ENCODE data around the gene ZNF655. TPM values are rescaled to one million over a fixed set of nuclear protein-coding genes. Genes with fewer than 3 reads are reported as not detected.

The ZNF655 gene
- total RNA-seq, 1 donor from 2014 or later: 31.3 TPM

GRCh38 chr7:99601656-99602310 is 43.3 kb downstream of the ZNF655 start:
- no peaks in the 10 kb centered on the region for H3K36me3 ChIP-seq (ENCODE audit: control insufficient read depth in 3 of 3, insufficient read depth in 3 of 3, low read length in 3 of 3)
- H3K27ac ChIP-seq (ENCODE audit: low read depth, low read length): no peak overlapping the region
- no peaks in the 10 kb centered on the region for H3K27me3 ChIP-seq (ENCODE audit: control insufficient read depth in 3 of 3, insufficient read depth in 3 of 3, low read length in 3 of 3)
- H3K4me3 ChIP-seq (ENCODE audit: low read length in 3 of 3): no peak overlapping the region
- no peak overlapping the region for H3K9ac ChIP-seq (ENCODE audit: low read depth in 1 of 3, low read length in 3 of 3)
- H3K9me3 ChIP-seq (ENCODE audit: control insufficient read depth in 3 of 3, low read length in 3 of 3): no peaks in the 10 kb centered on the region
- H3K4me1 ChIP-seq (ENCODE audit: control insufficient read depth in 3 of 3, insufficient read depth in 3 of 3, low read length in 3 of 3): no peaks in the 10 kb centered on the region

DNA sequence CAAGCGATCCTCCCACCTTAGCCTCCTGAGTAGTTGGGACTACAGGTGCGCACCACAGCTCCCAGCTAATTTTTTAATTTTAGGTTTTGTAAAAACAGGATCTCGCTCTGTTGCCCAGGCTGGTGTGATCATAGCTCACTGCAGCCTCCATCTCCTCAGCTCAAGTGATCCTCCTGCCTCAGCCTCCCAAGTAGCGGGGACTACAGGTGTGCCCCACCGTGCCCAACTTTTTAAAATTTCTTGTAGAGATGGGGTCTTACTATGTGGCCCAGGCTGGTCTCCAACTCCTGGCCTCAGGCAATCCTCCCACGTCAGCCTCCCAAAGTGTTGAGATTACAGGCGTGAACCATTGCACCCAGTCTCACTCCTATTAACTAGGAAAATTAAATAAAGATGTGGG is 47.1 kb downstream of the ZNF655 start:
- H3K4me1 ChIP-seq (ENCODE audit: control insufficient read depth in 3 of 3, insufficient read depth in 3 of 3, low read length in 3 of 3): no peaks in the 10 kb centered on the region
- H3K27ac ChIP-seq (ENCODE audit: low read depth, low read length): no peak overlapping the region
- no peak overlapping the region for H3K9ac ChIP-seq (ENCODE audit: low read depth in 1 of 3, low read length in 3 of 3)
- H3K27me3 ChIP-seq (ENCODE audit: control insufficient read depth in 3 of 3, insufficient read depth in 3 of 3, low read length in 3 of 3): no peaks in the 10 kb centered on the region
- H3K4me3 ChIP-seq (ENCODE audit: low read length in 3 of 3): no peak overlapping the region
- no peaks in the 10 kb centered on the region for H3K36me3 ChIP-seq (ENCODE audit: control insufficient read depth in 3 of 3, insufficient read depth in 3 of 3, low read length in 3 of 3)
- no peaks in the 10 kb centered on the region for H3K9me3 ChIP-seq (ENCODE audit: control insufficient read depth in 3 of 3, low read length in 3 of 3)

DNA sequence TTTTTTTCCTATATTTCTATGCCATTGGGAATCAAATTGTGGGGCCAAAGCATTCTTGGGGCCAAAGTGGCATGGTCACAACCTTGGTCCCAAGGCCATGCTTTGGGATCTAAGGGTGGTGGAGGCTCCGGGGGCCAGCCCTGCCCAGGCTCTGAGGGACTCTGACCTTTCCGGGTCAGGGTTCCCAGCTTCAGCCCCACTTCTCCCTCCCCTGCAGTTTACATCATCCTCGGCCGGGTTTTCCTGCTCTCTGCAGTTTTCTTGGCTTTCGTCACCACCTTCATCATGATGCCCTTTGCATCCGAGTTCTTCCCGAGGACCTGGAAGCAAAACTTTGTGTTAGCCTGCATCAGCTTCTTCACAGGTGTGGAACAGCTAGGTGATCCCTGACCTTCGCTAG is 48.1 kb downstream of the ZNF655 start:
- H3K9me3 ChIP-seq (ENCODE audit: control insufficient read depth in 3 of 3, low read length in 3 of 3): no peaks in the 10 kb centered on the region
- H3K9ac ChIP-seq (ENCODE audit: low read depth in 1 of 3, low read length in 3 of 3): no peak overlapping the region
- no peaks in the 10 kb centered on the region for H3K36me3 ChIP-seq (ENCODE audit: control insufficient read depth in 3 of 3, insufficient read depth in 3 of 3, low read length in 3 of 3)
- no peaks in the 10 kb centered on the region for H3K27me3 ChIP-seq (ENCODE audit: control insufficient read depth in 3 of 3, insufficient read depth in 3 of 3, low read length in 3 of 3)
- H3K27ac ChIP-seq (ENCODE audit: low read depth, low read length): no peak overlapping the region
- H3K4me1 ChIP-seq (ENCODE audit: control insufficient read depth in 3 of 3, insufficient read depth in 3 of 3, low read length in 3 of 3): no peaks in the 10 kb centered on the region
- H3K4me3 ChIP-seq (ENCODE audit: low read length in 3 of 3): no peak overlapping the region

- H3K27me3 ChIP-seq (ENCODE audit: control insufficient read depth in 3 of 3, insufficient read depth in 3 of 3, low read length in 3 of 3): no peaks in the 10 kb centered on the region
- no peaks in the 10 kb centered on the region for H3K4me1 ChIP-seq (ENCODE audit: control insufficient read depth in 3 of 3, insufficient read depth in 3 of 3, low read length in 3 of 3)
- no peak overlapping the region for H3K4me3 ChIP-seq (ENCODE audit: low read length in 3 of 3)
- no peak overlapping the region for H3K27ac ChIP-seq (ENCODE audit: low read depth, low read length)
- H3K9ac ChIP-seq (ENCODE audit: low read depth in 1 of 3, low read length in 3 of 3): no peak overlapping the region
- no peaks in the 10 kb centered on the region for H3K9me3 ChIP-seq (ENCODE audit: control insufficient read depth in 3 of 3, low read length in 3 of 3)
- no peaks in the 10 kb centered on the region for H3K36me3 ChIP-seq (ENCODE audit: control insufficient read depth in 3 of 3, insufficient read depth in 3 of 3, low read length in 3 of 3)
Observed at GRCh38 chr7:99607548-99607947, 49.1 kb downstream of the ZNF655 start.

- H3K4me1 ChIP-seq (ENCODE audit: control insufficient read depth in 3 of 3, insufficient read depth in 3 of 3, low read length in 3 of 3): peaks cover 9 to 16% (median 11%) of the 10 kb centered on the region in 3 donors
- H3K27me3 ChIP-seq (ENCODE audit: control insufficient read depth in 3 of 3, insufficient read depth in 3 of 3, low read length in 3 of 3): no peaks in the 10 kb centered on the region
- H3K9ac ChIP-seq (ENCODE audit: low read depth in 1 of 3, low read length in 3 of 3): no peak overlapping the region
- H3K9me3 ChIP-seq (ENCODE audit: control insufficient read depth in 3 of 3, low read length in 3 of 3): no peaks in the 10 kb centered on the region
- no peak overlapping the region for H3K4me3 ChIP-seq (ENCODE audit: low read length in 3 of 3)
- no peak overlapping the region for H3K27ac ChIP-seq (ENCODE audit: low read depth, low read length)
- peaks cover 6 to 12% (median 10%) of the 10 kb centered on the region in 3 donors for H3K36me3 ChIP-seq (ENCODE audit: control insufficient read depth in 3 of 3, insufficient read depth in 3 of 3, low read length in 3 of 3)
Observed at GRCh38 chr7:99614495-99614894, 56.1 kb downstream of the ZNF655 start.

GRCh38 chr7:99615989-99616358 is 57.5 kb downstream of the ZNF655 start:
- peaks cover 19 to 26% (median 25%) of the 10 kb centered on the region in 3 donors for H3K36me3 ChIP-seq (ENCODE audit: control insufficient read depth in 3 of 3, insufficient read depth in 3 of 3, low read length in 3 of 3)
- H3K9ac ChIP-seq (ENCODE audit: low read depth in 1 of 3, low read length in 3 of 3): peak overlapping the region in 2 of 3 donors; percentile 91 to 98
- H3K27me3 ChIP-seq (ENCODE audit: control insufficient read depth in 3 of 3, insufficient read depth in 3 of 3, low read length in 3 of 3): no peaks in the 10 kb centered on the region
- no peaks in the 10 kb centered on the region for H3K9me3 ChIP-seq (ENCODE audit: control insufficient read depth in 3 of 3, low read length in 3 of 3)
- peak overlapping the region; percentile 80 for H3K27ac ChIP-seq (ENCODE audit: low read depth, low read length)
- peak overlapping the region; percentile 100 for H3K4me3 ChIP-seq (ENCODE audit: low read length in 3 of 3)
- H3K4me1 ChIP-seq (ENCODE audit: control insufficient read depth in 3 of 3, insufficient read depth in 3 of 3, low read length in 3 of 3): peaks cover 9 to 16% (median 11%) of the 10 kb centered on the region in 3 donors

- H3K27me3 ChIP-seq (ENCODE audit: control insufficient read depth in 3 of 3, insufficient read depth in 3 of 3, low read length in 3 of 3): no peaks in the 10 kb centered on the region
- H3K9me3 ChIP-seq (ENCODE audit: control insufficient read depth in 3 of 3, low read length in 3 of 3): no peaks in the 10 kb centered on the region
- peaks cover 24 to 32% (median 31%) of the 10 kb centered on the region in 3 donors for H3K36me3 ChIP-seq (ENCODE audit: control insufficient read depth in 3 of 3, insufficient read depth in 3 of 3, low read length in 3 of 3)
- peaks cover 9 to 16% (median 11%) of the 10 kb centered on the region in 3 donors for H3K4me1 ChIP-seq (ENCODE audit: control insufficient read depth in 3 of 3, insufficient read depth in 3 of 3, low read length in 3 of 3)
- peak within 1 kb of the TSS; percentile 80 for H3K27ac ChIP-seq (ENCODE audit: low read depth, low read length)
- H3K4me3 ChIP-seq (ENCODE audit: low read length in 3 of 3): peak within 1 kb of the TSS; percentile 100
- peak within 1 kb of the TSS; percentile 91 to 99 (median 98) for H3K9ac ChIP-seq (ENCODE audit: low read depth in 1 of 3, low read length in 3 of 3)
Observed at GRCh38 chr7:99616359-99617191, 58.1 kb downstream of the ZNF655 start, which contains the start of gene ZSCAN25. Gene ZSCAN25, plus strand, starts transcription at chr7:99616946. Its CDS starts 2,661 bp downstream, at chr7:99619607.

DNA sequence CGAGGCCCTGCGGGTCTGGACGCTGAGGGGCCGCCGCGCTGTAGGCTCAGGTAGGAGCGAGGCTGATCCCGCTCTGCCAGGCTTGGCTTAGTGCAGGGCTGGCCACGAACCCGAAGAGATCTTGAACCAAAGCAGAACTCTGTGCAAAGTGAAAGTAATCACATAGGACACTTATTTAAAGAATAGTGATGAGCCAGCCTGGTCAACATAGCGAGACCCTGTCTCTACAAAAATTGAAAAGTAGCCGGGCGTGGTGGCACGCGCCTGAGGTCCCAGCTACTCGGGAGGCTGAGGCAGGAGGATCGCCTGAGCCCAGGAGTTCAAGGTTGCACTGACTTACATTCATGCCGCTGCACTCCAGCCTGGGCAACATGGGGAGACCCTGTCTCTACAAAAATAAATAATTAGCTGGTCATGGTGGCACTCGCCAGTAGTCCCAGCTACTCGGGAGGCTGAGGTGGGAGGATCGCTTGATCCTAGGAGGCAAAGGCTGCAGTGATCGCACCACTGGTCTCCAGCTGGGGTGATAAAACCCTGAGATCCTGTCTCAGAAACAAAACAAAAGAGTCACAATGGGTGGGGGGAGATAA is 58.8 kb downstream of the ZNF655 start:
- Histone ChIP-seq H3K4me3 (ENCODE audit: low read length in 3 of 3) (peak overlapping the region; percentile 100), H3K9ac (ENCODE audit: low read depth in 1 of 3, low read length in 3 of 3) (peak overlapping the region; percentile 91 to 99 (median 98)), H3K9me3 (ENCODE audit: control insufficient read depth in 3 of 3, low read length in 3 of 3) (no peaks in the 10 kb centered on the region), H3K27ac (ENCODE audit: low read depth, low read length) (peak overlapping the region; percentile 80), H3K27me3 (ENCODE audit: control insufficient read depth in 3 of 3, insufficient read depth in 3 of 3, low read length in 3 of 3) (no peaks in the 10 kb centered on the region), H3K36me3 (ENCODE audit: control insufficient read depth in 3 of 3, insufficient read depth in 3 of 3, low read length in 3 of 3) (peaks cover 29 to 40% (median 38%) of the 10 kb centered on the region in 3 donors), H3K4me1 (ENCODE audit: control insufficient read depth in 3 of 3, insufficient read depth in 3 of 3, low read length in 3 of 3) (peaks cover 9 to 16% (median 11%) of the 10 kb centered on the region in 3 donors)

GRCh38 chr7:99618726-99619125 is 60.3 kb downstream of the ZNF655 start:
- Histone ChIP-seq H3K4me1 (ENCODE audit: control insufficient read depth in 3 of 3, insufficient read depth in 3 of 3, low read length in 3 of 3) (peaks cover 9 to 16% (median 11%) of the 10 kb centered on the region in 3 donors), H3K4me3 (ENCODE audit: low read length in 3 of 3) (no peak overlapping the region), H3K36me3 (ENCODE audit: control insufficient read depth in 3 of 3, insufficient read depth in 3 of 3, low read length in 3 of 3) (peaks cover 42 to 54% (median 50%) of the 10 kb centered on the region in 3 donors), H3K9ac (ENCODE audit: low read depth in 1 of 3, low read length in 3 of 3) (no peak overlapping the region), H3K27ac (ENCODE audit: low read depth, low read length) (no peak overlapping the region), H3K9me3 (ENCODE audit: control insufficient read depth in 3 of 3, low read length in 3 of 3) (no peaks in the 10 kb centered on the region), H3K27me3 (ENCODE audit: control insufficient read depth in 3 of 3, insufficient read depth in 3 of 3, low read length in 3 of 3) (no peaks in the 10 kb centered on the region)

Data from skeletal muscle tissue (tissue), 4 donors.